Activated CD8-positive, alpha-beta memory T cell treated with anti-CD3 and anti-CD28 coated beads, Interleukin-2, amount 50 U/mL, for 4 hours (primary cell): ENCODE measurements around the gene KLC1.

Experiments
- DNase-seq: peaks from one replicate; pipeline ENCODE4 v3.0.0-alpha.2; 2020

KLC1 gene

DNA sequence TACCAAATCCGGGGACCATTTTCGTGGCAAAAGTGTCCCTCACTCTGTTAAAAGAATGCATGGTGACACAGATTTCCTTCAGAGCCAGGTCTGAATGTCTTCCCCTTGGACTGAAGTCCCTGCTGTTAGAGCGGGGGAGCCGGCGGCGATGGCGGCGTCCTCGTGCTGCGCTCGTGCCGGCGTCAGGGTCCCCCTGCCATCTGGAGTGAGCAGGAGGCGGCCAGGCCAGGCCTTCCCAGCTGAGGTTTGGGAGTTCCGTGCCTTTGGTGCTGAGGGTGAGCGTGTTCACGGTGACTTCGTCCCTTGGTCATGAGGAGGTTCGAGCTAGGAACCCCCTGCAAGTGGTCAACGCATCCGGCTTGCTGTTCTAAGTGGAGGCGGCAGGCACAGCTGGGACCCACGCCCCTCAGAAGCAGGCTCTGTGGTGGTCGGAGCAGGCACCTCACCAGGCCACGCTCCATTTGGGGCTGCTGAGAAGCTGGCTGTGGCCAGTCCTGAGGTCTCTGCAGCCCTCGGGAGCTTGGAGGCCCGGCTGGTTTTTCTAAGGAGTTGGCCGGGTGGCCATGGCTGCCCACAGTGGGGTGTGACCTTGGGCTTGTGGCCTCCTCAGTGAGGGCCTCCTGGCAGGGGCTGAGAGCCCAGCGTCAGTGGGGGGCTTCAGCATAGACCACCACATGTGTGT is 96.1 kb downstream of the KLC1 start:
- no peak for DNase-seq

- no peak for DNase-seq
These were observed 96.9 kb downstream of the KLC1 start for GRCh38 chr14:103725739-103726395.

- DNase-seq = no peak
These were observed 97.5 kb downstream of the KLC1 start for GRCh38 chr14:103726474-103726873.

GRCh38 chr14:103727313-103727980 is 98.4 kb downstream of the KLC1 start:
- DNase-seq = no peak

- DNase-seq = no peak
These were observed 99.1 kb downstream of the KLC1 start for GRCh38 chr14:103728141-103728540.

DNA sequence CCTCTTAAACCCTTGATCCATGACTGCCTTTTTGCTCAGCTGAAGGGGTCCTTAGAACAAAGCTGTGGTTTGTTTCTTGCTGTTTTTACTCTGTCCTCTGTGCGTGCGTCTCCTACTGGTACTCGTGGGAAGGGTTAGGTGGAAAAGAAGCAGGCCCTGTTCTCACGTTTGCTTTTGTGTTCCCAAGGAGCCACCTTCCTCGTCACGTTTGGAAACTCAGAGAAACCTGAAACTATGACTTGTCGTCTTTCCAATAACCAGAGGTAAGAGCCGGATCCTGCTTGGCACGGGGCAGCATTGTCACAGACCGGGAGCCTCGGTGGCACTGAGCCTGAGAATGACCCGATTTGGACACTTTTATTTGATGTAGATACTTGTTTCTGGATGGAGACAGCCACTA is 99.7 kb downstream of the KLC1 start:
- no peak for DNase-seq

- DNase-seq = no peak
These were observed 100.8 kb downstream of the KLC1 start for GRCh38 chr14:103729496-103730448.

DNA sequence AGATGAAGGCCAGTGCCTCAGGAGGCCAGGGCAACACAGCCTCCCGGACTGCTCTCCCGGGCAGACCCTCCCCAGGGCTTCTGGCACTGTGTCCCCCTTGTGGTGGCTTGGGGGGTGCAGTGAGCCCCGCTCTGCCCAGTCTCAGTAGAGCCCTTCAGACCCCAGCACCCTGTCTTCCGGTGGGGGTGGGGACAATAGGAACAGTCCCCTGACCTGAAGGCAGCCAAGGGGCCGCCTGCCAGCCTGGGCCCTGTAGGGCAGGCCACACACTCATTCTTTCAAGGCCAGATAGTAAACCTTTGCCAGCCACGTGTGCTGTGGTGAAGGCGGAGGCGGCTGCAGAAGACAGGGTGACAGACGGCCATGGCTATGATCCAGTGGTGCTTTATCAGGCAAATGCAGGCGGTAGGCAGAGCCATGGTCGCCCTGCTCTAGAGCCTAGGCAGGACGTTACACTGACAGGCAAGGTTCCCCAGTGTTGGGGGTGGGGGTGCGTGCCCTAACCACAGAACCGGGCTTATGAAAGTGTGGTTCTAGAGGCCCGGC is 101.6 kb downstream of the KLC1 start:
- DNase-seq = no peak

DNA sequence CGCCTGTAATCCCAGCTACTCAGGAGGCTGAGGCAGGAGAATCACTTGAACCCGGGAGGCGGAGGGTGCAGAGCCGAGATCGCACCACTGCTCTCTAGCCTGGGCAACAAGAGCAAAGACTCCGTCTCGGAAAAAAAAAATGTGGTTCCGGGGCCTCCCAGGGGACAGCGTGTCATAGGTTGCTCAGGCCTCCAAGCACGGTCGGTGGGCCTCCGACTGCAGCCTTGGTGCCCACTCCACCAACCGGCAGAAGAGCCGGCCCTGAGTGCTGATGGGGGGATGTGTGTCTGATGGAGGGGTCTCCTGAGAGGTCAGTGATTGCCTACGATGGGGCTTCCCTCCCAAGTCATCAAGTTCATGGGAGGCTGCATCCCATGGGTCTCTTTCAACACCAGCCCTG is 102.5 kb downstream of the KLC1 start:
- no peak for DNase-seq

DNA sequence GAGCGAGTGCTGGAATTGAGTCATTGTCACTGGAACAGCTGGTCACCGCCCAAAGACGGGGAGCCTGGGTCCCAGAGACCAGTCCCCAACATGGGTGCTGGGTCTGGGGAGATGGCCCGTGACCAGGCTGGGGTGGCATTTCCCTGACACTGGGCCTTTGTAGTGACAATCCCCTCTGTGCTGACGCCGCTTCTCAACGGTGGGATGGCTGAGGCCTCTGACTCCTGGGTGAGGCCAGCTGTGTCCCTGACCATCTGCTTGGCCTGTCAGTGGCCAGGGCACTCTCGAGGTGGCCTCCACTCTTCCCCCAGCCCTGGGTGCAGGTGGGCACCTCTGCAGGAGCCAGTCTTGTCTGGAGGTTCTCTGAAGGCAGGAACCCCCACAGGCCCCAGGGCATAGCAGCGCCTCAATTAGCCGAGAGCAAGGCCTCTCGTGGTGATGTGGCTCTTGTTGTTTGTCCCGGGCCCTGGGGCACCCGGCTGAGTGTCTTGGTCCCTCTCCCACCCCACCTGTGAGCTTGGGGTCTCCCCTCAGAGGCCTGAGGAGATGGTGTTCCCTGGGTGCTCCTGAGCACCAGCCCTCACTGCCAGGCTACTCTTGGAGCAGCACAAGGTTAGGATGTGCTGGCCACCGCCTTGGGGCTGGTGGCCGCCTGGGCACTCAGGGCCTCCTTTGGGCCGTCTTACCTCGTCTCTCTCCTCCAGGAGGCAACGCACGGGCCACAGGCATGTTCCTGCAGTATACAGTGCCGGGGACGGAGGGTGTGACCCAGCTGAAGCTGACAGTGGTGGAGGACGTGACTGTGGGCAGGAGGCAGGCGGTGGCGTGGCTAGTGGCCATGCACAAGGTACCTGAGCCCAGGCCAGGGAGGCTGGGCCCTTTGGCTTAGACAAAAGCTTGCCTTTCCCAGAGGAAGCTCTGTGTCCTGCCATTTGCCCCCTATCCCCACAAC is 103.2 kb downstream of the KLC1 start:
- no peak for DNase-seq

DNA sequence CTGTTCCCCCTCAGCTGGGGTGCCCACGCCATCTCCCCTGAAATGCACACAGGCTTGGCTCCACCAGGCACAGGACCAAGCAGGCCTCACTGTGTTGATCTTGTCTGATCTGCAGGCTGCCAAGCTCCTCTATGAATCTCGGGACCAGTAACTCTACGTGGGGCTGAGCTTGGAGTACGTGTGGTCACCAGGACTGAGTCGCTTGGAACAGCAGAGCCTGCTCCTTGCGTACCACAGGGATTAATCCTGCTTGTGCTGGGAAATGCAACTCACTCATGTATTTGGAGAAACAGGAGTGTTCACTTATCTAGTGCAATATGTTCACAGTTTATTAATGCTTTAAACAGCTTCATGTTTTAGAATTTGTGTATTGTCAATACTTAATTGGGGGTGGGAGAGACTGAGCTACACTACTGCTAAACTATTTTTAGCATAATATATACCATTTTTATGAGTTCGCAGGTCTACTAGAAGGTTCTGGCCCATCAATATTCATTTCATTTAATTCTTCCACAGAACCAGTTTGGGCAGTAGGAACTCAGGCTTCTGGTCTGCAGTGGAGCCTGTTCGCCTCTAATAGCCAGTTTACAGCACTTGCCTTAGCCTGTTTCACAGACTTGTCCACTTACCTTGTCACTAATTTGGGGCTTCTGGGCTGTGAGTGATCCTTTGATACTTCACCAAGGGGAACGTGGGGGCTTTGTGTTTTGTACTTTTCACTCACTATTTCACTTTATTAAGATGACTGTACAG is 104.0 kb downstream of the KLC1 start:
- DNase-seq = no peak

GRCh38 chr14:103733651-103734050 is 104.6 kb downstream of the KLC1 start:
- no peak for DNase-seq

GRCh38 chr14:103734081-103734888 is 105.3 kb downstream of the KLC1 start:
- no peak for DNase-seq

DNA sequence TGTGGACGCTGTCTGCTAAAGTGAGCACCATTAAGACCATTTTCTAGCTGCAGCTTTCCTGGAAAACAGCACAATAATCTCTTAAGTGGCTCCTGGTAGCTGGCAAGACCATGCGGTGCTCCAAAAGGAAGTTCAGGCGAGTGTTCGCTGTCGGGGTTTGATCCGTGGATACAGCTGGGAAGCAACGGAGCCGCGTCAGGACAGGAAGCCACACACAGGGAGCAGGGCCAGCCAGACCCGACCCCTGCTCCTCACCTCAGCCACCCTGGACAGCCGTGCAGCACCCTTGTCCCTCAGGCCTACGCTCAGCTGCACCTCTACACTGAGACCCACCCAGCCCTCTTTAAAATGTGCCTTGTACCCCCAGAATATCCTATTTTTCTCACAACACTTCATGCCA is 106.0 kb downstream of the KLC1 start:
- DNase-seq = no peak

DNA sequence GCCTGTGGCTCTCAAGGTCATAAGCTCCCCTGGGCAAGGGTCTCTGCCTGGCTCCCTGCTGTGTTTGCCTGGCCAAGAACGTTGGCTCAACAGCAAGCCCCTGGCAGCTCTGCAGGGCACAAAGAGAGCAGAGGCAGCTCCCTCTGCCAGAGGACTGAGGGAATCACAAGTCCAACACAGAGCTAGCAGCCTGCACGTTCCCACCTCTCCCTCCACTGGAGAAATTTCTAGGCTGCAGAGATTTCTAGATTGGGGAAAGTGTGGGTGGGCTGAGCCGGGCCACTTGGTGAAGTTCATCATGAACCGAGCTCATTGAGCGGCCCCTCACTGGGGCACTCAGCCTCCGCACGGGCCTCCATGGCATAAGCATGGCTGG is 106.4 kb downstream of the KLC1 start:
- DNase-seq = no peak

DNA sequence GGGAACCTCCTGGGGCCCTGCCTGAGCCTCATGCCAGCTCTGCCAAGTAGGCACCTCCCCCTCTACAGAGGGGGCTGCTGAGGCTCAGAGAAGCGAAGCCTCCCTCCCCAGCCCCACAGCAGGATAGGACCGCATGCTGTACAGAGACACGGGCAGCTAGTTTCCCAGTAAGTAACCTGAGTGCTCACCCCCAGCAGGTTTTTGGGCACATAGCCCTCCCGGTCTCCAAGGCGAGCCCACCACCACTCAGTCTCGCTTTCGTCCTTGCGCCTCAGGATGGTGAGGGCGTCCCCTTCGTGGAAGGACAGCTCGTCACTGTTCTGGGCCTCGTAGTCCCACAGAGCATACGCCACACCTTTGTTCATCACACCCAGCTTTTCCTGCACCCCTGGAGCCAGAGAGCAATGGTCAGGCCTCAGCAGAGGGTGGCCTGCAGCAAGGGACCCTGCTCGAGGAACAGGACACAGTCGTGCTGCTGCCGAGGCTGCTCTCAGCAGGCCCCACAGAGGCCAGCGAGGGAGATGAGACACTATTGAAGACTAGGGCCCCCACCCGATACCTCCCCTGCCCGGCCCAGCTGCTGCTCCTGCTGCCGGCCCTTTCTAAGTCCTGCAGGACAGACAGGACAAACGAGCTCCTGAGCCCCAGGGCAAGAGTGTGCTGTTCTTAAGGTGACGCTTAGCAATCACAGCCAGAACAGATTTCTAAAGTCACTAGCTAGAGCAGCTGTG is 107.0 kb downstream of the KLC1 start:
- no peak for DNase-seq

- DNase-seq = no peak
These were observed 107.8 kb downstream of the KLC1 start for GRCh38 chr14:103736546-103737431.

- DNase-seq = no peak
These were observed 108.5 kb downstream of the KLC1 start for GRCh38 chr14:103737432-103738045.
